Osteoblast (primary cell): ENCODE measurements around the gene P2RX1. TPM values are rescaled to one million over a fixed set of nuclear protein-coding genes. Genes with fewer than 3 reads are reported as not detected.

Experiments
- DNase-seq: peaks from one replicate; pipeline ENCODE4 v3.0.0; 2011; ENCODE audit warnings: low spot score, mixed read lengths; ENCODE audit not compliant: insufficient read length; ENCODE audit errors: missing footprints
- H2AFZ ChIP-seq: 2 replicates; pipeline ENCODE4 v1.6.0; 2011; ENCODE audit warnings: mild to moderate bottlenecking, low read length
- H3K27ac ChIP-seq: 2 replicates; pipeline ENCODE4 v1.5.1; 2011; ENCODE audit warnings: mild to moderate bottlenecking, low read depth, low read length, moderate library complexity
- H3K27me3 ChIP-seq: 2 replicates; pipeline ENCODE4 v1.6.0; 2012; ENCODE audit warnings: mild to moderate bottlenecking, control low read depth, inconsistent platforms, low read length, moderate library complexity; ENCODE audit not compliant: insufficient read depth
- H3K36me3 ChIP-seq: 2 replicates; pipeline ENCODE4 v1.5.1; 2011; ENCODE audit warnings: mild to moderate bottlenecking, low read length, control low read depth, moderate library complexity; ENCODE audit not compliant: insufficient read depth
- H3K4me1 ChIP-seq: 2 replicates; pipeline ENCODE4 v1.5.1; 2011; ENCODE audit warnings: mild to moderate bottlenecking, low read length, control low read depth, moderate library complexity; ENCODE audit not compliant: insufficient read depth
- H3K4me2 ChIP-seq: 2 replicates; pipeline ENCODE4 v1.6.0; 2011; ENCODE audit warnings: mild to moderate bottlenecking, low read length; ENCODE audit not compliant: insufficient read depth
- H3K4me3 ChIP-seq: fragments of 200-600 bp; sonication (generic); 3 replicates; pipeline ENCODE4 v1.5.1; 2012; ENCODE audit warnings: mild to moderate bottlenecking, low read length, inconsistent platforms; ENCODE audit not compliant: insufficient read depth
- H3K79me2 ChIP-seq: 2 replicates; pipeline ENCODE4 v1.6.0; 2012; ENCODE audit warnings: mild to moderate bottlenecking, low read length, control low read depth, inconsistent platforms; ENCODE audit not compliant: insufficient read depth
- H3K9me3 ChIP-seq: 2 replicates; pipeline ENCODE4 v1.5.1; 2011; ENCODE audit warnings: low read depth, low read length, control low read depth
- H4K20me1 ChIP-seq: 2 replicates; pipeline ENCODE4 v1.6.0; 2012; ENCODE audit warnings: mild to moderate bottlenecking, low read length, control low read depth; ENCODE audit not compliant: insufficient read depth
- total RNA-seq: library from RNA; depleted of rRNA; stranded (reverse); fragments of >200 nt; gene quantifications from 2 replicates; pipeline ENCODE4 v1.2.3, GENCODE V29; 2012
- TF ChIP-seq, protein P1 (sequence below): IDR thresholded peaks from 2 replicates; pipeline ENCODE4 v1.5.1; 2011; ENCODE audit warnings: mild to moderate bottlenecking, low read depth, low read length, moderate library complexity; ENCODE audit errors: extremely low read depth

The P2RX1 gene
- total RNA-seq, 1 donor, result not detected

- peaks cover 4% of the 10 kb centered on the region for H3K4me1 ChIP-seq
- H2AFZ ChIP-seq, result no peak overlapping the region
- TF ChIP-seq, protein P1, sequence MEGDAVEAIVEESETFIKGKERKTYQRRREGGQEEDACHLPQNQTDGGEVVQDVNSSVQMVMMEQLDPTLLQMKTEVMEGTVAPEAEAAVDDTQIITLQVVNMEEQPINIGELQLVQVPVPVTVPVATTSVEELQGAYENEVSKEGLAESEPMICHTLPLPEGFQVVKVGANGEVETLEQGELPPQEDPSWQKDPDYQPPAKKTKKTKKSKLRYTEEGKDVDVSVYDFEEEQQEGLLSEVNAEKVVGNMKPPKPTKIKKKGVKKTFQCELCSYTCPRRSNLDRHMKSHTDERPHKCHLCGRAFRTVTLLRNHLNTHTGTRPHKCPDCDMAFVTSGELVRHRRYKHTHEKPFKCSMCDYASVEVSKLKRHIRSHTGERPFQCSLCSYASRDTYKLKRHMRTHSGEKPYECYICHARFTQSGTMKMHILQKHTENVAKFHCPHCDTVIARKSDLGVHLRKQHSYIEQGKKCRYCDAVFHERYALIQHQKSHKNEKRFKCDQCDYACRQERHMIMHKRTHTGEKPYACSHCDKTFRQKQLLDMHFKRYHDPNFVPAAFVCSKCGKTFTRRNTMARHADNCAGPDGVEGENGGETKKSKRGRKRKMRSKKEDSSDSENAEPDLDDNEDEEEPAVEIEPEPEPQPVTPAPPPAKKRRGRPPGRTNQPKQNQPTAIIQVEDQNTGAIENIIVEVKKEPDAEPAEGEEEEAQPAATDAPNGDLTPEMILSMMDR, result no peak
- H4K20me1 ChIP-seq, result peaks cover 2% of the 10 kb centered on the region
- DNase-seq, result peak; percentile 78
- H3K9me3 ChIP-seq, result no peaks in the 10 kb centered on the region
- H3K4me2 ChIP-seq, result no peak overlapping the region
- peaks cover 40% of the 10 kb centered on the region for H3K27me3 ChIP-seq
- H3K79me2 ChIP-seq, result no peaks in the 10 kb centered on the region
- no peak overlapping the region for H3K27ac ChIP-seq
- H3K4me3 ChIP-seq, result no peak overlapping the region
- H3K36me3 ChIP-seq, result no peaks in the 10 kb centered on the region
Measured at GRCh38 chr17:3961564-3962047, 45.3 kb upstream of the P2RX1 start.

GRCh38 chr17:3960764-3961163 is 44.5 kb upstream of the P2RX1 start:
- DNase-seq, result no peak
- Histone ChIP-seq H4K20me1 (peaks cover 2% of the 10 kb centered on the region), H3K79me2 (no peaks in the 10 kb centered on the region), H2AFZ (no peak overlapping the region), H3K36me3 (no peaks in the 10 kb centered on the region), H3K4me1 (peaks cover 4% of the 10 kb centered on the region), H3K4me3 (no peak overlapping the region), H3K27ac (no peak overlapping the region), H3K27me3 (peaks cover 38% of the 10 kb centered on the region), H3K4me2 (no peak overlapping the region), H3K9me3 (no peaks in the 10 kb centered on the region)
- TF ChIP-seq, protein P1, result no peak

DNA sequence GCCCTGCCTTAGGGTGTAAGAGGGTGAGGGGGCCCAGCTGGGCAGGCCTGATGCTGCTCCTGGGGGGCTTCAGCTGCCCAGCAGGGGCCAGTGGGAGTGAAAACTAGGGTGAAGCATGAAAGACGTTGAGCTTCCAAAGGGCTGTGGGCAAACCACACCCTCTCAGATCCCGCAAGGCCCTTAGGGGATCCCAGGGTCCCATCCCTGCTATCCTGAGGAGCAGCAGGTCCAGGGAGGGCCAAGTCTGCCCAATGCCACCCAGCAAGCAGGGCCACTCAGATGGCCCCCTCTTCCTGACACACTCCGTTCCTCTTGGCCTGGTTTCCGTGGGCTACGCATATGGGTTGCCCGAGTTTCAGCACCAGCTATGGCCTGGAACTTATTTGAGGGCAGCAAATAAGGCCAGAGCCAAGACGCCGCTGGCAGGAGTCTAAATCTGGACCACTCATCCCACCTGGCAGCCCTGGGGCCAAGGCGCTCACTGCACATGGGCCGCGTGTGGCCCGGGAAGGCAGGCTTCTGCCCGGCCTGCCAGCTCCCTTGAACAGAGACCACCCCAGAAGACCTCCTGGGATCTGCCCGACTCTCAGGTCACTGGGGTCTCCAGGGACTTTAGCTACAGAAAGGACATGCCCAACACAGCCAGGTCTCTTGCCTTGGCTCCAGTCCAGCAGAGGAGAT is 43.8 kb upstream of the P2RX1 start:
- TF ChIP-seq, protein P1, result no peak
- H3K9me3 ChIP-seq, result no peaks in the 10 kb centered on the region
- H3K27ac ChIP-seq, result no peak overlapping the region
- no peaks in the 10 kb centered on the region for H3K79me2 ChIP-seq
- DNase-seq, result no peak
- H3K36me3 ChIP-seq, result no peaks in the 10 kb centered on the region
- H3K4me3 ChIP-seq, result no peak overlapping the region
- H2AFZ ChIP-seq, result no peak overlapping the region
- peaks cover 2% of the 10 kb centered on the region for H4K20me1 ChIP-seq
- H3K4me2 ChIP-seq, result no peak overlapping the region
- peaks cover 33% of the 10 kb centered on the region for H3K27me3 ChIP-seq
- H3K4me1 ChIP-seq, result peaks cover under 1% of the 10 kb centered on the region

DNA sequence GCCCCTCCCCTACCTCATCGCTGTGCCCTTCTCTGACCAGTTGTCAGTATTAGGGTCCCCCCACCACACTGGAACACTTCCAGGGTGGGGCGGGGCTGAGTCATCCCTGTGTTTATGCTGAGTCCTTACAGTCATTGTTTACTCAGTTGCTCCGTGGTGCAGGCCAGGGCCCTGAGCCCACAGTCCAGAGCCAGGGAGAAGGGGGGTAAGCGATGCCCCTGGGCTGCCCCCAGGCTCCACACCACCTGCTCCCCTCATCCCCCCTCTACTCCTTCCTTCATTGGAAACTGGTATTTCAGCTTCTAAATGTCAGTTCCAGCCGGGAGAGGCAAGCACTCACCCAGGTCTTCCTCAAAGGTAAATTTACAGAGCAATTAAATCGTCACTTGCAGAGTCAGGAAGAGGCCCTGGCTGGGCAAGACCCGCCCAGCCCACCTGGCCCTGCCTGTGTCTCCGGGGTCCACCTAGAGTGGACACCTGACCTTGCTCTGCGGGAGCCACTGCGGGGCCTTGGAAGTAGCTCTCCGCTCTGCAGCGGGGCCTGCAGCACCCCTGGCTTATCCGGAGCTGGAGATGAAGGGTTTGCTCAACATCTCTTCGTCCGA is 43.1 kb upstream of the P2RX1 start:
- no peak overlapping the region for H3K27ac ChIP-seq
- no peaks in the 10 kb centered on the region for H3K36me3 ChIP-seq
- H2AFZ ChIP-seq, result no peak overlapping the region
- peaks cover 26% of the 10 kb centered on the region for H3K27me3 ChIP-seq
- H3K4me3 ChIP-seq, result no peak overlapping the region
- H3K79me2 ChIP-seq, result no peaks in the 10 kb centered on the region
- no peaks in the 10 kb centered on the region for H3K9me3 ChIP-seq
- DNase-seq, result peak; percentile 98
- peaks cover 2% of the 10 kb centered on the region for H4K20me1 ChIP-seq
- H3K4me1 ChIP-seq, result no peaks in the 10 kb centered on the region
- no peak overlapping the region for H3K4me2 ChIP-seq
- TF ChIP-seq, protein P1, result no peak
